ENCODE results near the gene KRTAP4-5. TPM values are rescaled to one million over a fixed set of nuclear protein-coding genes. Genes with fewer than 3 reads are reported as not detected.
"Not testable (repeated sequence)": the region's sequence is repeated elsewhere in the genome, so short reads cannot be mapped to it uniquely, and the experiment has no call there.

KRTAP4-5 gene
- total RNA-seq, 1 donor from 2014 or later = not detected

- ATAC-seq = no peak
- Histone ChIP-seq H3K4me3 (no peak overlapping the region), H3K27me3 (peaks cover 7% of the 10 kb centered on the region), H3K36me3 (no peaks in the 10 kb centered on the region), H3K27ac (no peak overlapping the region), H3K4me1 (no peaks in the 10 kb centered on the region), H3K9me3 (no peaks in the 10 kb centered on the region)
- TF ChIP-seq CTCF (IDR thresholded peaks at IDR 0.05) = no peak
- no peak for DNase-seq
- intact Hi-C loops (cut with DNase I) = no loop called here
Measured at GRCh38 chr17:41153856-41154255, 4.2 kb upstream of the KRTAP4-5 start.

- Histone ChIP-seq H3K27me3 (peaks cover 3% of the 10 kb centered on the region), H3K4me1 (no peaks in the 10 kb centered on the region), H3K4me3 (no peak overlapping the region), H3K9me3 (no peaks in the 10 kb centered on the region), H3K27ac (no peak overlapping the region), H3K36me3 (no peaks in the 10 kb centered on the region)
- ATAC-seq (no peak), DNase-seq (no peak)
- intact Hi-C loops (cut with DNase I) = no loop called here
- TF ChIP-seq CTCF (IDR thresholded peaks at IDR 0.05) = no peak
Measured at GRCh38 chr17:41151525-41151924, 1.9 kb upstream of the KRTAP4-5 start.

- H3K27ac ChIP-seq = no peak overlapping the region
- H3K27me3 ChIP-seq = no peaks in the 10 kb centered on the region
- intact Hi-C loops (cut with DNase I) = no loop called here
- ATAC-seq (no peak), DNase-seq (no peak)
- H3K4me3 ChIP-seq = no peak overlapping the region
- no peaks in the 10 kb centered on the region for H3K4me1 ChIP-seq
- H3K9me3 ChIP-seq = no peaks in the 10 kb centered on the region
- no peaks in the 10 kb centered on the region for H3K36me3 ChIP-seq
- no peak for TF ChIP-seq CTCF (IDR thresholded peaks at IDR 0.05)
Measured at GRCh38 chr17:41150026-41150425, 401 bp upstream of the KRTAP4-5 start.

GRCh38 chr17:41148971-41149651, 514 bp downstream of the KRTAP4-5 start:
- H3K4me1 ChIP-seq; H3K36me3 ChIP-seq; H3K27ac ChIP-seq; intact Hi-C loops (cut with DNase I); ATAC-seq; H3K4me3 ChIP-seq; H3K9me3 ChIP-seq; DNase-seq; H3K27me3 ChIP-seq: not testable (repeated sequence)

- no peaks in the 10 kb centered on the region for H3K36me3 ChIP-seq
- H3K4me3 ChIP-seq = no peak overlapping the region
- no peak overlapping the region for H3K27ac ChIP-seq
- intact Hi-C loops (cut with DNase I) = no loop called here
- no peak for ATAC-seq
- H3K9me3 ChIP-seq = peaks cover 6% of the 10 kb centered on the region
- no peaks in the 10 kb centered on the region for H3K4me1 ChIP-seq
- DNase-seq = no peak
- TF ChIP-seq CTCF (IDR thresholded peaks at IDR 0.05) = no peak
- H3K27me3 ChIP-seq = no peaks in the 10 kb centered on the region
Measured at GRCh38 chr17:41147531-41148204, 2.0 kb downstream of the KRTAP4-5 start.

- H3K36me3 ChIP-seq = no peaks in the 10 kb centered on the region
- no peak for TF ChIP-seq CTCF (IDR thresholded peaks at IDR 0.05)
- DNase-seq (no peak), ATAC-seq (no peak)
- H3K27ac ChIP-seq = no peak overlapping the region
- no peaks in the 10 kb centered on the region for H3K27me3 ChIP-seq
- peaks cover 10% of the 10 kb centered on the region for H3K9me3 ChIP-seq
- no peak overlapping the region for H3K4me3 ChIP-seq
- intact Hi-C loops (cut with DNase I) = no loop called here
- no peaks in the 10 kb centered on the region for H3K4me1 ChIP-seq
Measured at GRCh38 chr17:41145261-41145660, 4.4 kb downstream of the KRTAP4-5 start.

Data from upper lobe of right lung (tissue), 1 donor.